Stimulated activated CD8-positive, alpha-beta memory T cell treated with anti-CD3 and anti-CD28 coated beads, Interleukin-12 subunit alpha, Interleukin-12 subunit beta, amount 100 ng/mL, for 1 hour (primary cell): ENCODE measurements around the gene FARP1.
"Not testable (repeated sequence)": the region's sequence is repeated elsewhere in the genome, so short reads cannot be mapped to it uniquely, and the experiment has no call there.

ENCODE experiments used
- DNase-seq: peaks from one replicate; pipeline ENCODE4 v3.0.0-alpha.2; 2020; ENCODE audit warnings: low read depth

The FARP1 gene

GRCh38 chr13:98366010-98366409 lies 223.1 kb downstream of the FARP1 start:
- no peak for DNase-seq

GRCh38 chr13:98366443-98366842 lies 223.5 kb downstream of the FARP1 start:
- no peak for DNase-seq

GRCh38 chr13:98366959-98367358 lies 224.1 kb downstream of the FARP1 start:
- no peak for DNase-seq

- no peak for DNase-seq
These were observed 225.1 kb downstream of the FARP1 start for GRCh38 chr13:98368019-98368418.

GRCh38 chr13:98369520-98369919 lies 226.6 kb downstream of the FARP1 start:
- DNase-seq = not testable (repeated sequence)

GRCh38 chr13:98370261-98370660 lies 227.4 kb downstream of the FARP1 start:
- no peak for DNase-seq

GRCh38 chr13:98370806-98371515 lies 228.1 kb downstream of the FARP1 start:
- no peak for DNase-seq

- DNase-seq = no peak
These were observed 228.7 kb downstream of the FARP1 start for GRCh38 chr13:98371516-98372023.

- no peak for DNase-seq
These were observed 230.0 kb downstream of the FARP1 start for GRCh38 chr13:98372876-98373275.

- no peak for DNase-seq
These were observed 231.9 kb downstream of the FARP1 start for GRCh38 chr13:98374750-98375149.

GRCh38 chr13:98377635-98378378 lies 234.9 kb downstream of the FARP1 start:
- DNase-seq = no peak

- DNase-seq = no peak
These were observed 241.8 kb downstream of the FARP1 start for GRCh38 chr13:98384739-98385138.

- DNase-seq = no peak
These were observed 242.7 kb downstream of the FARP1 start for GRCh38 chr13:98385606-98386005.

GRCh38 chr13:98386637-98387036 lies 243.7 kb downstream of the FARP1 start:
- no peak for DNase-seq

- no peak for DNase-seq
These were observed 246.4 kb downstream of the FARP1 start for GRCh38 chr13:98389319-98389718.

- no peak for DNase-seq
These were observed 247.3 kb downstream of the FARP1 start for GRCh38 chr13:98390086-98390715.

GRCh38 chr13:98393873-98394272 lies 251.0 kb downstream of the FARP1 start:
- DNase-seq = no peak

GRCh38 chr13:98394820-98395510 lies 252.1 kb downstream of the FARP1 start:
- no peak for DNase-seq

GRCh38 chr13:98396071-98396710 lies 253.3 kb downstream of the FARP1 start:
- no peak for DNase-seq

GRCh38 chr13:98397221-98397620 lies 254.3 kb downstream of the FARP1 start:
- DNase-seq = no peak

GRCh38 chr13:98397861-98398260 lies 255.0 kb downstream of the FARP1 start:
- DNase-seq = no peak

GRCh38 chr13:98398581-98398980 lies 255.7 kb downstream of the FARP1 start:
- DNase-seq = no peak
